ENCODE measurements around the gene FMN1. TPM values are rescaled to one million over a fixed set of nuclear protein-coding genes. Genes with fewer than 3 reads are reported as not detected.

Gene FMN1
- total RNA-seq, 3 donors from 2014 or later, result 0.14 to 0.66 (median 0.48) TPM

- DNase-seq (no peak), ATAC-seq (no peak)
- H3K36me3 Mint-ChIP-seq (ENCODE audit: insufficient read depth), result no peaks in the 10 kb centered on the region
- H3K9me3 Mint-ChIP-seq, result no peaks in the 10 kb centered on the region
- H3K27me3 Mint-ChIP-seq (ENCODE audit: low read depth), result peaks cover 6% of the 10 kb centered on the region
- no peaks in the 10 kb centered on the region for H3K4me1 Mint-ChIP-seq (ENCODE audit: low read depth)
- no peak overlapping the region for H3K4me3 Mint-ChIP-seq
These were observed 179.9 kb downstream of the FMN1 start for GRCh38 chr15:33014586-33014985.

DNA sequence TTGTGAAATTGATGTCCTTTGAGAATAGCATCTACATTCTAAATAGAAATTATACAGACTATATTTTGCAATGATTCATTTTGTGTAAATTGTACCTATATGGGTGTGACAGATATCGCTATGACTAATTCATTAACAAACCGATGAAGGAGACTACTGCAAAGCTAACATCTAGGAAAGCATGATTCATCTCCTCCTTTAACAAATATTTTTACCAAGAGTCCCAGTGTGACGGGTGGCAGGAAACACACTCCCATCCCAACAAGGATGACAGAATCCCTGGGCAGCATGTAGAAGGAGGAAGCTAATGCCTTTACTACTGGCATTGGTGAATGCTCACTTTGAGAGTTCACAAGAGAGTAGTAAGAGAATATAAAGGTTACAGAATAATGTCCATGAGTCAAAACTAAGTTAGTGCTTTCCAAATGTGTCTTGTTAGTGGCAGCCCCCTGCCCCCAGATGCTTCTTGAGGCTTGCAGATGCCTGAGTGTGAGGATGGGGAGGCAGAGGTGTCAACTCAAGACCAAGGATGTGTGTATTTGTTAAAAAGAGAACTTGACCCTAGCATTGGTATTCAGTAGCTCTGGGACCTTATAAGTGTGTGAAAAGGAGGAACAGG, 180.6 kb downstream of the FMN1 start:
- H3K36me3 Mint-ChIP-seq (ENCODE audit: insufficient read depth), result no peaks in the 10 kb centered on the region
- DNase-seq, result no peak
- H3K27me3 Mint-ChIP-seq (ENCODE audit: low read depth), result peaks cover 10% of the 10 kb centered on the region
- no peaks in the 10 kb centered on the region for H3K9me3 Mint-ChIP-seq
- H3K4me3 Mint-ChIP-seq, result no peak overlapping the region
- peak; percentile 18 to 83 for ATAC-seq
- no peaks in the 10 kb centered on the region for H3K4me1 Mint-ChIP-seq (ENCODE audit: low read depth)

GRCh38 chr15:33011976-33012375, 182.5 kb downstream of the FMN1 start:
- H3K9me3 Mint-ChIP-seq, result no peaks in the 10 kb centered on the region
- ATAC-seq, result no peak

GRCh38 chr15:33009603-33010002, 184.9 kb downstream of the FMN1 start:
- DNase-seq, result no peak
- no peak for ATAC-seq
- H3K9me3 Mint-ChIP-seq, result no peaks in the 10 kb centered on the region
- no peak overlapping the region for H3K4me3 Mint-ChIP-seq
- H3K4me1 Mint-ChIP-seq (ENCODE audit: low read depth), result no peaks in the 10 kb centered on the region
- no peaks in the 10 kb centered on the region for H3K36me3 Mint-ChIP-seq (ENCODE audit: insufficient read depth)
- H3K27me3 Mint-ChIP-seq (ENCODE audit: low read depth), result peaks cover 26% of the 10 kb centered on the region

More at GRCh38 chr15:33011976-33012375, 182.5 kb downstream of the FMN1 start:
- H3K27me3 Mint-ChIP-seq (ENCODE audit: low read depth), result peaks cover 21% of the 10 kb centered on the region
- no peak overlapping the region for H3K4me3 Mint-ChIP-seq
- no peak for DNase-seq
- no peaks in the 10 kb centered on the region for H3K4me1 Mint-ChIP-seq (ENCODE audit: low read depth)
- H3K36me3 Mint-ChIP-seq (ENCODE audit: insufficient read depth), result no peaks in the 10 kb centered on the region

- Mint-ChIP-seq H3K4me1 (ENCODE audit: low read depth) (no peaks in the 10 kb centered on the region), H3K27me3 (ENCODE audit: low read depth) (peaks cover 31% of the 10 kb centered on the region), H3K9me3 (no peaks in the 10 kb centered on the region), H3K36me3 (ENCODE audit: insufficient read depth) (no peaks in the 10 kb centered on the region), H3K4me3 (no peak overlapping the region)
- ATAC-seq, result no peak
- DNase-seq, result no peak
These were observed 185.5 kb downstream of the FMN1 start for GRCh38 chr15:33009026-33009425.

DNA sequence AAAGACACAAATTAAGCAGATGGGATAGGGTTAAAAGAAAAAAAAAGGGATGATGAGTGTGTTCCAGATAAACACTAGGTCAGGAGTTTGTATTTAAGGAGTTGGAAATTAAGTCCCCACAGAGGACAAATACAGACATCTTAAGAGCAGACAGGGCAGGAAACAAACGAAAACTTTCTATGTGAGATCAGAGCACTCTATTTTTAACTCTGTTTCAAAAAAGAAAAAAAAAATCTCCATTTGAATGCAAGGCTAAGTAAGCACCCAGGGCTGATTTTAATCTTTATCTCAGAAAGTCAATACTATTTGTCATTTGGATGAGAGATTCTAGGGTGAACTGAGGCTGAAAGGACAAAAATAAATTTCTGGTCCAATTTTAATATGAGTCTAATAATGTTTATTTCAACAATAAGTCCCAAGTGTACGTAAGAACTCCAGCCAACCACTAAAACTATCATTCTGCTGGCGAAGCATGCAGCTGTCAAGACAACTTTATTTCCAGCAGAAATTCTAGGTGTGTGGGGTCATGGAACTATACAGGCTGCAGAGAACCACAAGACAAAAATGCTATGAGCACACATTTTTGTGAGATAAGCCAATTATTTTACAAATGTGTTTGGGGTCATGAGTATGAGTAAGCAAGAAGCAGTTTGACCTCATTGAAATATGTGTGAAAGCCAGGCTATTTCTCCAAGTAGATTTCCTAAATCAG, 186.1 kb downstream of the FMN1 start:
- Mint-ChIP-seq H3K4me3 (no peak overlapping the region), H3K27me3 (ENCODE audit: low read depth) (peaks cover 31% of the 10 kb centered on the region), H3K9me3 (no peaks in the 10 kb centered on the region), H3K4me1 (ENCODE audit: low read depth) (no peaks in the 10 kb centered on the region), H3K36me3 (ENCODE audit: insufficient read depth) (no peaks in the 10 kb centered on the region)
- DNase-seq, result no peak
- ATAC-seq, result no peak

- Mint-ChIP-seq H3K27me3 (ENCODE audit: low read depth) (peaks cover 34% of the 10 kb centered on the region), H3K36me3 (ENCODE audit: insufficient read depth) (no peaks in the 10 kb centered on the region), H3K9me3 (no peaks in the 10 kb centered on the region), H3K4me1 (ENCODE audit: low read depth) (no peaks in the 10 kb centered on the region), H3K4me3 (no peak overlapping the region)
- ATAC-seq (no peak), DNase-seq (no peak)
These were observed 187.1 kb downstream of the FMN1 start for GRCh38 chr15:33007303-33007855.

- peaks cover 34% of the 10 kb centered on the region for H3K27me3 Mint-ChIP-seq (ENCODE audit: low read depth)
- no peaks in the 10 kb centered on the region for H3K36me3 Mint-ChIP-seq (ENCODE audit: insufficient read depth)
- H3K9me3 Mint-ChIP-seq, result no peaks in the 10 kb centered on the region
These were observed 188.9 kb downstream of the FMN1 start for GRCh38 chr15:33005582-33005981.

DNA sequence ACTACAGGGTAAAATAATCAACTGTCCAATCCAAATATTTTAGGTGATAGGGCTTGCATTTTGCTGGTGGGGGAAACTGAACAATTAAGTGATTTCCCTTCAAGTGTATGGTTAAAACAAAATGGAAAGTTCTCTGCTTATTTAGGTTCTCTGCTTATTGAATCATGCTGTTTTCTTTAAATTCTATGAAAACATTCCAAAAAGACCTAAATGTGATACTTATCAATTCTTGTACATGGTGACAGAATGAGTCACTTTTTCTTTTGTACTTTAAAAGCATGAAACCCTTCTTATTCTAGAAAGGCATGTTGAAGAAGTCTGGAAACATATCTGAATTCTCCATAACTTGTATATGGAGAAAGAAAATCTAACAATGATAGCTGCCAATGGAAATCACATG, 192.6 kb downstream of the FMN1 start:
- Mint-ChIP-seq H3K36me3 (ENCODE audit: insufficient read depth) (no peaks in the 10 kb centered on the region), H3K4me3 (no peak overlapping the region), H3K9me3 (peaks cover 4% of the 10 kb centered on the region), H3K27me3 (ENCODE audit: low read depth) (peaks cover 29% of the 10 kb centered on the region), H3K4me1 (ENCODE audit: low read depth) (no peaks in the 10 kb centered on the region)
- no peak for DNase-seq
- ATAC-seq, result no peak

More at GRCh38 chr15:33005582-33005981, 188.9 kb downstream of the FMN1 start:
- Mint-ChIP-seq H3K4me3 (no peak overlapping the region), H3K4me1 (ENCODE audit: low read depth) (no peaks in the 10 kb centered on the region)
- DNase-seq (no peak), ATAC-seq (no peak)

DNA sequence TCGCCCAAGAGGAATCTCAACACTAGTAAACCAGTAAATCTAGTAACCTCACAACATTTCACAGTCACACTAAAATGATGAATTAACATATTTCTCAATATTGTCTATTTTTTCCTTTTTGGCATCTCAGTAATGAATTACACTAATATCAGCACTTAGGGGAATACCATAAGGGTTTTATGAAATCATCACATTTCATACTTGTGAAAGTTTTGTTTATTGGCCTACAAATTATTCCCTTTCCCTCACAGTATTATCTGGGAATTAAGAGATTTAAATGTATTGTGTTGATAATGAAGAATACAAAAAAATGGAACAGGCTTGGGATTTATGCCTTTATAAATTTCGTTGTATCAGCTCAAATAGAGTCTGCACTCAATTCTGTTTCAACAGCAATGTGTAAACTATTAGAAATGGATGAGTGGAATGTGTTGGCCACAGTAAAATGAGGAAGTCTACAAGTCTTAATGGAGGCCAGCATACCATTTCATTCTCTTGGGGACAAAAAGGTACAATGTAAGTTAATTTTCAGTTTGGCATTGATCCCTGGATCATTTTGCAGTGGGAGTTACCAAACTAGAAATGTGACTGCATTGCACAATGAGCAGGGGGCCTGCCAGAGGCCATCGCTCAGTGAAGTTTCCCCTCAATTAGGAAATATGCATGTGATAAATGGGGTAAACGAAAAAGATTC, 195.4 kb downstream of the FMN1 start:
- Mint-ChIP-seq H3K27me3 (ENCODE audit: low read depth) (peaks cover 17% of the 10 kb centered on the region), H3K36me3 (ENCODE audit: insufficient read depth) (no peaks in the 10 kb centered on the region), H3K9me3 (peaks cover 4% of the 10 kb centered on the region), H3K4me1 (ENCODE audit: low read depth) (no peaks in the 10 kb centered on the region), H3K4me3 (no peak overlapping the region)
- ATAC-seq (no peak), DNase-seq (no peak)

GRCh38 chr15:32998182-32998581, 196.3 kb downstream of the FMN1 start:
- DNase-seq (no peak), ATAC-seq (no peak)
- H3K4me3 Mint-ChIP-seq, result no peak overlapping the region
- no peaks in the 10 kb centered on the region for H3K36me3 Mint-ChIP-seq (ENCODE audit: insufficient read depth)
- no peaks in the 10 kb centered on the region for H3K4me1 Mint-ChIP-seq (ENCODE audit: low read depth)
- peaks cover 4% of the 10 kb centered on the region for H3K9me3 Mint-ChIP-seq
- peaks cover 17% of the 10 kb centered on the region for H3K27me3 Mint-ChIP-seq (ENCODE audit: low read depth)

- Mint-ChIP-seq H3K4me3 (no peak overlapping the region), H3K9me3 (peaks cover 3% of the 10 kb centered on the region), H3K36me3 (ENCODE audit: insufficient read depth) (no peaks in the 10 kb centered on the region), H3K27me3 (ENCODE audit: low read depth) (peaks cover 15% of the 10 kb centered on the region), H3K4me1 (ENCODE audit: low read depth) (no peaks in the 10 kb centered on the region)
- ATAC-seq (no peak), DNase-seq (no peak)
These were observed 199.6 kb downstream of the FMN1 start for GRCh38 chr15:32994810-32995424.

DNA sequence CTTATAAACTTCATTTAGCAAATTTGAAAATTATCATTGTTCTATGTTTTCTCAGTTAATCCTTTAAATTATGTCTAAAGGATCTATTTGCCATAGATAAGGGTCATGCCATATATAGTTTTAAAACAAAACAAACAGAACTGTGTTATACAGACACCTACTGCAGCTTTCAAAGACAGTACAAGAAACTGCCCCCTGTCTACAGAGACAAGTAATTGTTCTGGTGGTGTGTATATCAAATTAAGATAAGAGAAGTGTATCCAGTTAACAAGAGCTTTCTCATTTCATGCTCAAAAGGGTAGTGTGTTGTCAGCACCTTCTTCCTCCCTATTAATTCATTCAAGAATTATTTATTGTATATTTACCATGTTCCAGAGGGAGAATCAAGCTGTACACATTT, 201.2 kb downstream of the FMN1 start:
- no peak for DNase-seq
- Mint-ChIP-seq H3K9me3 (no peaks in the 10 kb centered on the region), H3K27me3 (ENCODE audit: low read depth) (peaks cover 15% of the 10 kb centered on the region), H3K36me3 (ENCODE audit: insufficient read depth) (no peaks in the 10 kb centered on the region), H3K4me1 (ENCODE audit: low read depth) (no peaks in the 10 kb centered on the region), H3K4me3 (no peak overlapping the region)
- no peak for ATAC-seq

DNA sequence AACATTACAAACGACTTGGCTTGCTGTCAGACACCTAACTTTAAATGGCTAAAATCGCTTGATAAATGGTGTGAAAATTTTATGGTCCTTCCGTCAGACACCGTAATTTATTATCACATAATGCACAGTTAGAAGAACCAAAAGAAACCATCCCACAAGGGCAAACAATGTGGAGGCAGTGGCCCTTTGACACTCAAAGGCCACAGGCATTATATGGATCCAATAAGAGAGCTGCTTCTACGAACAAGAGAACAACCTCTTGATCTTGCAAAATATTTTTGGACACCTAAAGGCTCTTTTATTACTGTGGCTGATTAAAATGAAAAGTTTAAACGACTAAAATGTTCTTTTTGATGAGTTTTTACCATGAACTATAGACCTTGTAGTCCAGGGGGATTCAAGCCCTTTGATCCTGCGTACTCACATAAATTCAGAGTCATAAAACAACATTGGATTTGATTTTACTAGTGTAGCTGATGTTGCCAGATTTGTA, 202.8 kb downstream of the FMN1 start:
- Mint-ChIP-seq H3K4me3 (no peak overlapping the region), H3K27me3 (ENCODE audit: low read depth) (peaks cover 8% of the 10 kb centered on the region), H3K9me3 (no peaks in the 10 kb centered on the region), H3K4me1 (ENCODE audit: low read depth) (no peaks in the 10 kb centered on the region), H3K36me3 (ENCODE audit: insufficient read depth) (no peaks in the 10 kb centered on the region)
- no peak for ATAC-seq
- DNase-seq, result no peak
